A673 (cell line): ENCODE results near the gene PROSER2. TPM values are rescaled to one million over a fixed set of nuclear protein-coding genes. Genes with fewer than 3 reads are reported as not detected.

Source experiments
- BruUV-seq: library from RNA; stranded (reverse); fragments of 400-500 nt; replicated peaks from 2 replicates; lab custom pipeline; 2021; lab: Mats Ljungman, UMichigan
- CTCF ChIA-PET: fragments of 300-600 bp; sonication (Branson Sonifier 250); formaldehyde crosslinking; loops from one replicate; lab custom pipeline; 2022; ENCODE audit warnings: antibody characterized with exemption; lab: Charles Lee
- POLR2A ChIA-PET: fragments of 300-600 bp; sonication (Branson Sonifier 250); formaldehyde crosslinking; loops from one replicate; lab custom pipeline; 2022; ENCODE audit warnings: antibody characterized with exemption; ENCODE audit not compliant: low non-redundant PET; lab: Charles Lee
- DNase-seq: peaks from one replicate; pipeline ENCODE4 v3.0.0-alpha.2; 2015; ENCODE audit warnings: low spot score
- H3K27ac ChIP-seq: fragments of 200-600 bp; sonication (generic); 2 replicates; pipeline ENCODE4 v1.5.1; 2016; ENCODE audit warnings: mixed run types, low read depth, mild to moderate bottlenecking, mixed read lengths, antibody characterized with exemption, low read length; ENCODE audit not compliant: poor library complexity, severe bottlenecking
- H3K27me3 ChIP-seq: fragments of 200-600 bp; sonication (generic); replicated peaks from 2 replicates; pipeline ENCODE4 v1.6.1; 2017; ENCODE audit warnings: mixed run types, low read depth, mild to moderate bottlenecking, mixed read lengths, antibody characterized with exemption, low read length; ENCODE audit not compliant: insufficient read depth, poor library complexity
- H3K36me3 ChIP-seq: fragments of 200-600 bp; sonication (generic); 2 replicates; pipeline ENCODE4 v1.6.1; 2016; ENCODE audit warnings: mixed run types, mild to moderate bottlenecking, mixed read lengths, antibody characterized with exemption, low read length; ENCODE audit not compliant: insufficient read depth, poor library complexity, severe bottlenecking
- H3K4me1 ChIP-seq: fragments of 200-600 bp; sonication (generic); 2 replicates; pipeline ENCODE4 v1.6.1; 2017; ENCODE audit warnings: mixed run types, mild to moderate bottlenecking, mixed read lengths, antibody characterized with exemption, low read length; ENCODE audit not compliant: insufficient read depth, poor library complexity, severe bottlenecking
- H3K4me3 ChIP-seq: fragments of 200-600 bp; sonication (generic); 2 replicates; pipeline ENCODE4 v1.5.1; 2016; ENCODE audit warnings: low read depth, mixed run types, mild to moderate bottlenecking, mixed read lengths, low read length; ENCODE audit not compliant: poor library complexity, severe bottlenecking
- H3K9me3 ChIP-seq: fragments of 200-600 bp; sonication (generic); 2 replicates; pipeline ENCODE4 v1.6.1; 2016; ENCODE audit warnings: mixed run types, low read depth, mild to moderate bottlenecking, mixed read lengths, antibody characterized with exemption, low read length; ENCODE audit not compliant: poor library complexity, severe bottlenecking
- EZH2 ChIP-seq: fragments of 200-600 bp; sonication (generic); IDR thresholded peaks from 2 replicates; pipeline ENCODE4 v1.6.1; 2017; ENCODE audit warnings: borderline replicate concordance, low read depth, mild to moderate bottlenecking, mixed read lengths, antibody characterized with exemption, low read length; ENCODE audit not compliant: poor library complexity, severe bottlenecking
- intact Hi-C: fragments of 100-400 bp; cut with micrococcal nuclease; formaldehyde crosslinking; loops from one replicate; pipeline ENCODE4 v1.10.0; 2022; ENCODE audit not compliant: unreplicated experiment
- total RNA-seq: library from RNA; stranded (reverse); gene quantifications from 2 replicates; pipeline ENCODE4 v1.2.3, GENCODE V29; 2021
- TF ChIP-seq, protein P1 (sequence below): fragments of 300-800, 200-600 bp; sonication (generic); conservative IDR thresholded peaks from 2 replicates; pipeline ENCODE4 v1.5.1; 2017; ENCODE audit warnings: low read depth, mild to moderate bottlenecking, antibody characterized with exemption, low read length, moderate library complexity, mixed read lengths

Gene PROSER2
- total RNA-seq, 1 experiment from 2014 or later, result 40.4 TPM

DNA sequence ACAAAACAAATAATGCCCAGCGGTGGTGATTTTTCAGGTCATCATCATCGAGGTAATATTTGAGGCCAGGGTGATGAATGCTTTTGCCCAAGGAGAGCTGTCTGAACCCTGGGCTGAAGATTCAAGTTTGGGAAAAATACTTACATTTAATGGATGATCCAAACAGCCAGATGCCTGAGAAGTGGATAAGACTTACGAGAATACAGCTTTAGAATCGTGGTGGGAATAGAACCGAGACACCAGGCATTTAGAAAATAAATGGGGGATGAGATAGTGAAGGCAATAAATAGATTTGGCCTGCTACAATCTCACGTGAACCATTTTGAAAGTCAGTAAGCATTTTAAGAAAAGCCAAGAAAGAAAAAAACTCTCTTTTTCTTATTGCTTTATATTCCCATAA is 12.2 kb upstream of the PROSER2 start:
- Histone ChIP-seq H3K4me1 (peaks cover 51% of the 10 kb centered on the region), H3K9me3 (no peaks in the 10 kb centered on the region), H3K27me3 (no peaks in the 10 kb centered on the region), H3K4me3 (no peak overlapping the region), H3K36me3 (no peaks in the 10 kb centered on the region), H3K27ac (peak overlapping the region; percentile 38)
- POLR2A ChIA-PET, result interaction anchor here (1.0 kb wide), 1 partner anchor 12 kb away, joined by 4 read pairs; no protein-coding TSS in a partner anchor
- CTCF ChIA-PET, result no interaction called here
- intact Hi-C loops, result no loop called here
- no TSS peak for BruUV-seq
- no peak for DNase-seq
- no peak for TF ChIP-seq EZH2
- TF ChIP-seq, protein P1, sequence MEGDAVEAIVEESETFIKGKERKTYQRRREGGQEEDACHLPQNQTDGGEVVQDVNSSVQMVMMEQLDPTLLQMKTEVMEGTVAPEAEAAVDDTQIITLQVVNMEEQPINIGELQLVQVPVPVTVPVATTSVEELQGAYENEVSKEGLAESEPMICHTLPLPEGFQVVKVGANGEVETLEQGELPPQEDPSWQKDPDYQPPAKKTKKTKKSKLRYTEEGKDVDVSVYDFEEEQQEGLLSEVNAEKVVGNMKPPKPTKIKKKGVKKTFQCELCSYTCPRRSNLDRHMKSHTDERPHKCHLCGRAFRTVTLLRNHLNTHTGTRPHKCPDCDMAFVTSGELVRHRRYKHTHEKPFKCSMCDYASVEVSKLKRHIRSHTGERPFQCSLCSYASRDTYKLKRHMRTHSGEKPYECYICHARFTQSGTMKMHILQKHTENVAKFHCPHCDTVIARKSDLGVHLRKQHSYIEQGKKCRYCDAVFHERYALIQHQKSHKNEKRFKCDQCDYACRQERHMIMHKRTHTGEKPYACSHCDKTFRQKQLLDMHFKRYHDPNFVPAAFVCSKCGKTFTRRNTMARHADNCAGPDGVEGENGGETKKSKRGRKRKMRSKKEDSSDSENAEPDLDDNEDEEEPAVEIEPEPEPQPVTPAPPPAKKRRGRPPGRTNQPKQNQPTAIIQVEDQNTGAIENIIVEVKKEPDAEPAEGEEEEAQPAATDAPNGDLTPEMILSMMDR, result no peak

- Histone ChIP-seq H3K4me3 (no peak overlapping the region), H3K27ac (peak overlapping the region; percentile 80), H3K4me1 (peaks cover 44% of the 10 kb centered on the region), H3K9me3 (no peaks in the 10 kb centered on the region), H3K36me3 (no peaks in the 10 kb centered on the region), H3K27me3 (no peaks in the 10 kb centered on the region)
- ChIA-PET CTCF (interaction anchor here (1.4 kb wide), 1 partner anchor 14 kb away, joined by 6 read pairs; no protein-coding TSS in a partner anchor), POLR2A (interaction anchor here (0.5 kb wide), 1 partner anchor 259 kb away, joined by 7 read pairs; no protein-coding TSS in a partner anchor)
- intact Hi-C loops, result no loop called here
- no TSS peak for BruUV-seq
- TF ChIP-seq, protein P1, result no peak
- TF ChIP-seq EZH2, result no peak
- no peak for DNase-seq
These were observed 10.0 kb upstream of the PROSER2 start for GRCh38 chr10:11813177-11813576.

GRCh38 chr10:11813855-11814567 is 9.1 kb upstream of the PROSER2 start:
- intact Hi-C loops, result loop anchor here (1.0 kb wide), 1 partner anchor 15 kb away; no protein-coding TSS in a partner anchor
- TSS peak; percentile 96 for BruUV-seq
- ChIA-PET CTCF (interaction anchor here (1.0 to 1.4 kb wide), 2 partner anchors 15 to 18 kb away, joined by 3 to 6 read pairs; no protein-coding TSS in a partner anchor), POLR2A (interaction anchor here (0.5 to 0.6 kb wide), 2 partner anchors 15 to 16 kb away, joined by 3 to 4 read pairs; no protein-coding TSS in a partner anchor)
- H3K27ac ChIP-seq, result peak overlapping the region; percentile 80
- H3K4me3 ChIP-seq, result no peak overlapping the region
- H3K27me3 ChIP-seq, result no peaks in the 10 kb centered on the region
- TF ChIP-seq, protein P1, result no peak
- TF ChIP-seq EZH2, result no peak
- H3K9me3 ChIP-seq, result no peaks in the 10 kb centered on the region
- peaks cover 37% of the 10 kb centered on the region for H3K4me1 ChIP-seq
- H3K36me3 ChIP-seq, result no peaks in the 10 kb centered on the region
- DNase-seq, result peak; percentile 91
